Body of pancreas (tissue), 4 donors: ENCODE results near the gene RAP1GAP2.

Source experiments
- CTCF ChIP-seq, 7 experiments: fragments of 450-650 bp in 4 of 7; fragments of 200-600 bp in 3 of 7; sonication (generic) in 3 of 7; IDR thresholded peaks; one replicate each; pipeline ENCODE4 v1.5.1; 2016 to 2019; ENCODE audit warnings: antibody characterized with exemption in 7 of 7
- POLR2A ChIP-seq, 3 donors: fragments of 450-650 bp; IDR thresholded peaks; one replicate each; pipeline ENCODE4 v1.6.1; 2016; ENCODE audit warnings: antibody characterized with exemption in 3 of 3, mild to moderate bottlenecking in 2 of 3

DNA sequence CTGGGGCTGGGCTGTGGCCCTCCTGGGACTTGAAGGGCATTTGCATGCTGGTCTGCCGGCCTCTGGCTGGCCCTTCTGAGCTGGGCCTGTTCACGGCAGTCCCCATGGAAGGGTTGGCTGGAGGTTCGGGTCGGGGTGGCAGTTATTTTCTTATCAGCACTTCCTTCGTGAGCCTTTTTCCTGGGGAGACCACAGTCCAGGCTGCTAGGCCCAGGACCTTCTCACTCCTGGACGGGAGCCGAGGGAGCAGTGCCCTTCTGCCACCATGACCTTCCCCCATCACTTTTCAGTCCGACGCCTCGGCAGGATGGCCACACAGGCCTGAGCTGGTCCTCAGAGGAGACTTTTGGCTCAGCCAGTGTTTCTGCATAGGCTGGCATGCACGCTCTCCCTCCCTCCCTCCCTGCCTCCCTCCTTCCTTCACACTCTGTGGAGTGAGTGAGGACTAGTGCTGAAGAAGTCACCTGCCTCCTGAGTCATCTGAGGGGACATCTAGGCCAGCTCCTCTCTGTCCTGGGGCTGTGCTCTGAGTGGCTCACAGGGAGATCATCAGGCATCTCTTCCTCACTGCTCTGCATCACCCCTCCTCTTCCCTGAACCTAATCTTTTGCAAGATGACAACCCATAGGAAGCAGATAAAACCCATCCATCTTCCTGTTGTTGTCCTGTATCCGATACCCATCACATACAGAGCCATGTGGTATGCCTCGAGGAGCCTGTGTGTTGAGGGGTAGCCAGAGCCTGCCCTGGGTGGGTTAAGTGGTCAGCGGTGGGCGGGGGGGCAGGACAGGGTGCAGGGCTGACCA is 109.7 kb downstream of the RAP1GAP2 start:
- TF ChIP-seq CTCF (IDR thresholded peaks at IDR 0.05) (no peak), POLR2A (IDR thresholded peaks at IDR 0.05) (no peak)
